Activated T-helper 17 cell treated with anti-CD3 and anti-CD28 coated beads, Interleukin-2, amount 50 U/mL, for 72 hours (primary cell): ENCODE measurements around the gene NT5M. TPM values are rescaled to one million over a fixed set of nuclear protein-coding genes. Genes with fewer than 3 reads are reported as not detected.
"Not testable (repeated sequence)": the region's sequence is repeated elsewhere in the genome, so short reads cannot be mapped to it uniquely, and the experiment has no call there.

Source experiments
- ATAC-seq: fragments of 150-1000 bp; cut with Tn5 transposase; replicated peaks from 2 replicates; pipeline ENCODE4 v1.10.0; 2021; ENCODE audit warnings: mild to moderate bottlenecking, moderate library complexity
- H3K27ac Mint-ChIP-seq: one replicate; pipeline ENCODE4 v1.8.0; 2022; ENCODE audit warnings: mixed read lengths
- H3K27me3 Mint-ChIP-seq: one replicate; pipeline ENCODE4 v1.8.0; 2022; ENCODE audit warnings: mixed read lengths
- H3K36me3 Mint-ChIP-seq: one replicate; pipeline ENCODE4 v1.8.0; 2022; ENCODE audit warnings: low read depth, mild to moderate bottlenecking, mixed read lengths
- H3K4me1 Mint-ChIP-seq: one replicate; pipeline ENCODE4 v1.8.0; 2022; ENCODE audit warnings: mixed read lengths
- H3K4me3 Mint-ChIP-seq: one replicate; pipeline ENCODE4 v1.8.0; 2022; ENCODE audit warnings: mild to moderate bottlenecking, mixed read lengths
- H3K9me3 Mint-ChIP-seq: one replicate; pipeline ENCODE4 v1.8.0; 2022; ENCODE audit warnings: mixed read lengths
- total RNA-seq, 2 donors: library from RNA; stranded (reverse); gene quantifications; one replicate each; pipeline ENCODE4 v1.2.3, GENCODE V29; 2022

NT5M gene
- total RNA-seq, 2 donors from 2014 or later = 2.4 to 3.3 TPM

DNA sequence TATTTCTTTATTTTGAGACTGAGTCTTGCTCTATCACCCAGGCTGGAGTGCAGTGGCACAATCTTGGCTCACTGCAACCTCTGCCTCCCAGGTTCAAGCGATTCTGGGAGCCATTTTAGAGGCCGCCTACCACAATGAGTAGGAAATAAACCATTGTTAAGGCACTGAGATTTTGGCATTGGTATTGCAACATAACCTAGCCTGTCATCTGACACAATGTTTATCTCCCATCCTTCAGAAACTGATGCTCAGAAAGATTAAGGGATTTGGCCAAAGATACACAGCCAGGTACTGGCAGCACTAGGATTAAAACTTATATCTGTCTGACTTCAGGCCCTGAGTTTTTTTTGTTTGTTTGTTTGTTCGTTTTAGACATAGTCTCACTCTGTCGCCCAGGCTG is 14.1 kb upstream of the NT5M start:
- Mint-ChIP-seq H3K27me3 (no peaks in the 10 kb centered on the region), H3K4me1 (no peaks in the 10 kb centered on the region), H3K4me3 (no peak overlapping the region), H3K36me3 (no peaks in the 10 kb centered on the region), H3K27ac (no peak overlapping the region), H3K9me3 (no peaks in the 10 kb centered on the region)
- ATAC-seq = no peak

GRCh38 chr17:17289701-17290100 is 13.5 kb upstream of the NT5M start:
- Mint-ChIP-seq H3K4me1 (no peaks in the 10 kb centered on the region), H3K27me3 (no peaks in the 10 kb centered on the region), H3K4me3 (no peak overlapping the region), H3K9me3 (no peaks in the 10 kb centered on the region), H3K27ac (no peak overlapping the region), H3K36me3 (no peaks in the 10 kb centered on the region)
- no peak for ATAC-seq

DNA sequence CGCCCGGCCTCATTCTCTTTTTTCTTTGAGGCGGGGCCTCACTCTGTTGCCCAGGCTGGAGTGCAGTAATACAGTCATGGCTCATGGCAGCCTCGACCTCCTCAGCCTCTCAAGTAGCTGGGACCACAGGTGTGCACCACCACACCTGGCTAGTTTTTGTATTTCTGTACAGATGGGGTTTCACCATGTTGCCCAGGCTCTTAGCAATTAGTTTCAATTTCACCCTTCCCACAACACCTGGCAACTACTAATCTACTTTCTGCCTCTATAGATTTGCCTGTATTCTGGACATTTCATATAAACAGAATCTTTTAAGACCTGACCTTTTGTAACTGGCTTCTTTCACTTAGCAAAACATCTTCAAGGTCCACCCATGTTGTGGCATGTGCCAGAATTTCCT is 8.0 kb upstream of the NT5M start:
- ATAC-seq = no peak
- Mint-ChIP-seq H3K4me1 (peaks cover 4% of the 10 kb centered on the region), H3K4me3 (no peak overlapping the region), H3K27me3 (no peaks in the 10 kb centered on the region), H3K27ac (no peak overlapping the region), H3K9me3 (no peaks in the 10 kb centered on the region), H3K36me3 (no peaks in the 10 kb centered on the region)

DNA sequence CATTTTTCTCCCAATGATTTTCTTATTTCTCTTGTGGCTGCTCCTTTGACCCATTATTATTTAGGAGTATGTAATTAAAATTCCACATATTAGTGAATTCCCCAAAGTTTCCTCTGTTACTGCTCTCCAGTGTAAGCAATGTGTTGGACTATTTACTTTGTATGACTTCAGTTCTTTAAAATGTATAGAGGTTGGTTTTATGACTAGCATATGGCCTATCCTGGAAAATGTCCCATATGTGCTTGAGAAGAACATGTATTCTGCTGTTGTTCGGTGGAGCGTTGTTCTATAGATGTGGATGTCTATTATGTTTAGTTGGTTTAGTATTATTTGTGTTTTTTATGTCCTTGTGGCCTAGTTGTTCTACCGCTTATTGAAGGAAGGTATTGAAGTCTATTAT is 6.0 kb upstream of the NT5M start:
- Mint-ChIP-seq H3K4me1 (peaks cover 4% of the 10 kb centered on the region), H3K9me3 (no peaks in the 10 kb centered on the region), H3K4me3 (no peak overlapping the region), H3K27me3 (no peaks in the 10 kb centered on the region), H3K36me3 (no peaks in the 10 kb centered on the region), H3K27ac (no peak overlapping the region)
- no peak for ATAC-seq

DNA sequence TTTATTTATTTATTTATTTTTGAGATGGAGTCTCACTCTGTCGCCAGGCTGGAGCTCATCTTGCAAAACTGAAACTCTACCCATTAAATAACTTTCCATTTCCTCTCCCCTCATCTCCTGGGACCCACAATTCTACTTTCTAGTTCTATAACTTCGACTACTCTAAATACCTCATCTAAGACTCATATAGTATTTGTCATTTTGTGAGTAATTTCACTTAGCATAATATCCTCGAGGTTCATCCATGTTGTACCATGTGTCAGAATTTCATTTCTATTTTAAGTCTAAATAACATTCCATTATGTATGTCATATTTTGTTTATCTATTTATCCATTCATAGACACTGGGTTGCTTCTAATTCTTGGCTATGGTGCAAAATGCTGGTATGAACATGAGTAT is 5.1 kb upstream of the NT5M start:
- Mint-ChIP-seq H3K27me3 (no peaks in the 10 kb centered on the region), H3K4me3 (no peak overlapping the region), H3K36me3 (no peaks in the 10 kb centered on the region), H3K9me3 (no peaks in the 10 kb centered on the region), H3K27ac (no peak overlapping the region), H3K4me1 (peaks cover 4% of the 10 kb centered on the region)
- peak; percentile 68 for ATAC-seq

DNA sequence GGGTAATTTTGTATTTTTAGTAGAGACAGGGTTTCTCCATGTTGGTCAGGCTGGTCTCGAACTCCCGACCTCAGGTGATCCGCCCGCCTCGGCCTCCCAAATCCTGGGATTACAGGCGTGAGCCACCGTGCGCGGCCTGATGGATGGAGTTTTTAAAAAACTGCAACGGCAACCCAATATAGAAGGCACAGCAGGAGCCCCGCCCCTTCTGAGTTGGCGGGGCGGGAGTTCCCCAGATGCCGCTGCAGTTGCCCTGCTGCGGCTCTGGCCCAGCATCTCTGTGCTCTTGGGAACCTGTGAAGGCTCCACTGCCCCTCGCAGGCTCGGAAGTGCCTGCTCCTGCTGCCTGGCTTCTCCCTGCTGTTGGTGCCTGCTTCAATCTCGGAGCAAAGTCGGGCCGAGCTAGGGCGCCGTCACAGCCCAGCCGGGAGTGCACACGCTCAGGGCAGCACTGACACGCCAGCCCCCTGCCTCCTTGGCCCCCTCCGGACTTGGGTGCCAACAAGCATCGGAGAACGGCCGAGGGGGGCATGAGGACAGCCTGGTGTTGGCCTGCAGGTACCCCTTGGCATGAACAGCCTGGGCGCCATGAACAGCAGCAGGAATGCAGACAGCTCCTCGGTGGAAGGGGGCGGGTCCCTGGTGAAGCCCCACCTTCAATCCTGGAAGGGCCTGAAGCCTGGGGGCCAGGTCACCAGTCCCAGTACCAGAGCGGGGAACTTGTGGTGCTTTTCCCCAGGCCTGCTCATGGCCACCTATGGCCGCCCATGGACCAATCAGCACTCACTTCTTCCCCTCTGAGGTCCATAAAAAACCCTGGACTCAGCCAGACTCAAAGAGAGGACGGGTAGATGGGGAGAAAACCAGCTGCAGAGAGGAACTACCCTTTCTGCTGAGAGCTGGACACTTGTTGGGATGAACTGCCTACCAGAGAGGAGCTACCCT is 2.3 kb upstream of the NT5M start:
- Mint-ChIP-seq H3K9me3 (no peaks in the 10 kb centered on the region), H3K27me3 (no peaks in the 10 kb centered on the region), H3K27ac (no peak overlapping the region), H3K4me3 (peak overlapping the region; percentile 40), H3K36me3 (no peaks in the 10 kb centered on the region), H3K4me1 (peaks cover 19% of the 10 kb centered on the region)
- ATAC-seq = peak; percentile 54

- H3K27ac Mint-ChIP-seq, H3K9me3 Mint-ChIP-seq, H3K36me3 Mint-ChIP-seq, H3K27me3 Mint-ChIP-seq, ATAC-seq: not testable (repeated sequence)
- H3K4me3 Mint-ChIP-seq = peak overlapping the region; percentile 86
- H3K4me1 Mint-ChIP-seq = peaks cover 19% of the 10 kb centered on the region
These were observed 1.5 kb upstream of the NT5M start for GRCh38 chr17:17301659-17302058.

GRCh38 chr17:17303847-17304490 is 796 bp downstream of the NT5M start:
- Mint-ChIP-seq H3K4me3 (peak overlapping the region; percentile 86), H3K27me3 (no peaks in the 10 kb centered on the region), H3K36me3 (no peaks in the 10 kb centered on the region), H3K4me1 (peaks cover 15% of the 10 kb centered on the region), H3K9me3 (no peaks in the 10 kb centered on the region), H3K27ac (peak overlapping the region; percentile 76)
- no peak for ATAC-seq

DNA sequence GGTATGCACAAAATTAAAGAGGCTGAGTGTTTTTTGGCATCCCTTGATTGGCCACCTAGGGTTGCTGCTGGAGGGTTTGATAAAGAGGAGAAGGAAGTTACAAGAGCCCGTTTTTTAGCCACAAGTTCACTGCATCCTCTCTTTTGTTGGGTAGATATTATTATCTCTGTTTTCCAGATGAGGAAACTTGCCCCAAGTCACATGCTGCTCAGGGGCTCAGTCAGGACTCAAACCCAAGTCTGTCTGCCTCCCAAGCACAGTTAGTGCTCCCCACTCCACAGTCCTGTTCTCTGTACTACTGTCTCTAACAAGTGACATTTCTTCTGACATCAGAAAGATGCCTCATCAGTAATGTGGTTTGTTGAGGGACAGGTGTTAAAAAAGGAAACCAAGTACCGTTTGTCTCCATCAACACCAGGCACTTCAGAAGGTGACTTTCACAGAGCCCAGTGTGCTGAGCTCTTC is 1.4 kb downstream of the NT5M start:
- peak; percentile 58 for ATAC-seq
- no peaks in the 10 kb centered on the region for H3K27me3 Mint-ChIP-seq
- no peaks in the 10 kb centered on the region for H3K36me3 Mint-ChIP-seq
- peaks cover 15% of the 10 kb centered on the region for H3K4me1 Mint-ChIP-seq
- peak overlapping the region; percentile 86 for H3K4me3 Mint-ChIP-seq
- peak overlapping the region; percentile 76 for H3K27ac Mint-ChIP-seq
- H3K9me3 Mint-ChIP-seq = no peaks in the 10 kb centered on the region

DNA sequence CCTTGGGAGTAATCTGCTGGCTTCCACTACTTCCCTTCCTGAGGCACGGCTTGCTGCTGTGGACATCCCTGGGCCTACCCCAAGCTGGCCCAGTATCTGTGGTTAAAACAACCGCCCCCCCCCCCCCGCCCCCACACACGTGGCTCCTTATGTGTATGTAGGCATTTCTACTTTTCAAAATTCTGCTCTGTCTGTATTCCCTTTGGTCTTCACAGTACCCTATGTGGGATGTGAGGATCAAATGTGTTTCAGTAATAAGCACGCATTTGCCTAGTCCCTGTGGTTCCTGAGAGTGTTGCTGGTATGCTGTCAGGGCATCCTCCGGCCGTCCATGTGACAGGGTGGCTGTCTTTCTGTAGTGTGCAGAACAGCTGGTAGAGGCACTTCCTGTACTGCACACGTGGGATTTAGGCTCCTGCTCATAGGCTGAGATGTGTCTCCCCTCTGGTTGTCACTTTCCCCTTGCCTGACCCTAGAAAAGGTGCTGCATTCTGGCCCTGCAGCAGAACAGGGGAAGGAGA is 2.2 kb downstream of the NT5M start:
- H3K9me3 Mint-ChIP-seq = no peaks in the 10 kb centered on the region
- peak; percentile 65 for ATAC-seq

GRCh38 chr17:17309356-17309755 is 6.2 kb downstream of the NT5M start:
- Mint-ChIP-seq H3K4me1 (peaks cover 12% of the 10 kb centered on the region), H3K4me3 (no peak overlapping the region), H3K27me3 (no peaks in the 10 kb centered on the region), H3K36me3 (no peaks in the 10 kb centered on the region), H3K9me3 (no peaks in the 10 kb centered on the region), H3K27ac (no peak overlapping the region)
- no peak for ATAC-seq

More for the DNA sequence above, 2.2 kb downstream of the NT5M start:
- peaks cover 15% of the 10 kb centered on the region for H3K4me1 Mint-ChIP-seq
- H3K27me3 Mint-ChIP-seq = no peaks in the 10 kb centered on the region
- peak overlapping the region; percentile 76 for H3K27ac Mint-ChIP-seq
- H3K4me3 Mint-ChIP-seq = peak overlapping the region; percentile 86
- H3K36me3 Mint-ChIP-seq = no peaks in the 10 kb centered on the region

GRCh38 chr17:17313350-17313991 is 10.3 kb downstream of the NT5M start:
- no peak overlapping the region for H3K4me3 Mint-ChIP-seq
- ATAC-seq = peak; percentile 94
- no peaks in the 10 kb centered on the region for H3K27me3 Mint-ChIP-seq
- no peaks in the 10 kb centered on the region for H3K36me3 Mint-ChIP-seq
- no peaks in the 10 kb centered on the region for H3K4me1 Mint-ChIP-seq
- no peaks in the 10 kb centered on the region for H3K9me3 Mint-ChIP-seq
- H3K27ac Mint-ChIP-seq = no peak overlapping the region

DNA sequence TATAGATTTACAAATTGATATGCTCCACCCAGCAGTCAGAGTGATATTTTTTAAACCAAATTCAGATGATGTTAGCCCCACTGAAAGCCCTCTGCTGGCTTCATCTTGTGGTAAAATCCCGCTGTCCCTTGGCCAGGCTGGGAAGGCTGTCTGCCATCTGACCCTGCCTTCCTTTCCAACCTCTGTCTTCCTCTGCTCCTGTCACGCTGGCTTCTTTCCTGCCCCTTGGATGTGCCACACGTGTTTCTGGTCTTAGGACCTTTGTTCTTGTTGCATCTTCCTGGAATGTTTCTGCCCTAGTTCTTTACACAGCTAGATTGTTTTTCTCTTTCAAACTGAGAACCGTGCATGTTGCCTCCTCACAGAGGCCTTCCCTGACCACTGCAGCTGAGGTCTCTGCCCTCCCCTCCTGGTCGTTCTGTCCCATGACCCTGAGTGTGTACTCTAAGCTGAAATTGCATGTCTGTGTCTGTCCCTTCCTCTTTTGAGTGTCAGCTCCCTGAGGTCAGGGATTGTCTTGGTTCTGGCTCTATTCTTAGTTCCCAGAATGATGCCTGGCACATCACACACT is 11.4 kb downstream of the NT5M start:
- no peak overlapping the region for H3K4me3 Mint-ChIP-seq
- no peaks in the 10 kb centered on the region for H3K4me1 Mint-ChIP-seq
- no peak for ATAC-seq
- H3K36me3 Mint-ChIP-seq = no peaks in the 10 kb centered on the region
- H3K27ac Mint-ChIP-seq = no peak overlapping the region
- no peaks in the 10 kb centered on the region for H3K9me3 Mint-ChIP-seq
- H3K27me3 Mint-ChIP-seq = no peaks in the 10 kb centered on the region

DNA sequence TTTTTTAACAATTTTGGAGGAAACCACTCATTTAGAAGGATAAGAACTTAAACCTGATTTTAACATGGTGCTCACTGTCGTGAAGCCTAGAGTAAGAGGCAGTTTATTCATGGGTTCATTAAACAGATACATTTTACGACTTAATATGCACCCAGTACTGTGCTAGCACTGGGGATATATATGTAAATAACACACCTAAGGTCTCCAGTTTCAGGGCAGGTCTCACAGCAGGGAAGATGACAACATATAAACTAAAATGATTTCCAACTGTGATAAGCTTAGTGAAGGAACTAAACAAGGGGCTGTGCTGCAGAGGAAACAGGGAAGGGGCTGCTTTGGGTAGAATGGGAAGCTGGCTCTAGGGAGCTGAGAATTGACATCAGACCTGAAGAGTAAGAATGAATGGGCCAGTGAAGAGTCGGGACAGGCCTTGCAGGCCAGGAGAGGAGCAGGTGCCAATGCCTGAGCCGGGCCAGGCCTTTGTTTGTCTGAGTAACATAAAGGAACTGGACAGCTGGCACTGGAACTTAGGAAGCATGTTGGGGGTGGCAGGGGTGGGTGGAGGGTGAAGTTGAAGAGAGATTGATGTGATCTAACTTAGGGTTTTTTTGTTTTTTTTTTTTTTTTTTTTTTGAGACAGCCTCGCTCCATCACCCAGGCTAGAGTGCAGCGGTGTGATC is 12.1 kb downstream of the NT5M start:
- no peaks in the 10 kb centered on the region for H3K27me3 Mint-ChIP-seq
- H3K27ac Mint-ChIP-seq = no peak overlapping the region
- no peak overlapping the region for H3K4me3 Mint-ChIP-seq
- H3K9me3 Mint-ChIP-seq = no peaks in the 10 kb centered on the region
- no peaks in the 10 kb centered on the region for H3K36me3 Mint-ChIP-seq
- no peak for ATAC-seq
- no peaks in the 10 kb centered on the region for H3K4me1 Mint-ChIP-seq
